GM21381 (cell line): ENCODE results near the gene DIS3.
"Not testable (repeated sequence)": the region's sequence is repeated elsewhere in the genome, so short reads cannot be mapped to it uniquely, and the experiment has no call there.

ENCODE experiments used
- ATAC-seq: cut with Tn5 transposase; IDR thresholded peaks from one replicate; pipeline ENCODE4 v1.9.1; 2021; ENCODE audit warnings: mild to moderate bottlenecking, moderate library complexity; ENCODE audit not compliant: unreplicated experiment

The DIS3 gene

GRCh38 chr13:72781451-72782439 is at the start of gene DIS3, which contains the start of gene PIBF1:
TSS of gene DIS3 (minus strand) at chr13:72781900. CDS start at chr13:72781832, 68 bp downstream.
TSS of gene PIBF1 (plus strand) at chr13:72782133. CDS start at chr13:72783470, 1,337 bp downstream.
- peak; percentile 97 for ATAC-seq

DNA sequence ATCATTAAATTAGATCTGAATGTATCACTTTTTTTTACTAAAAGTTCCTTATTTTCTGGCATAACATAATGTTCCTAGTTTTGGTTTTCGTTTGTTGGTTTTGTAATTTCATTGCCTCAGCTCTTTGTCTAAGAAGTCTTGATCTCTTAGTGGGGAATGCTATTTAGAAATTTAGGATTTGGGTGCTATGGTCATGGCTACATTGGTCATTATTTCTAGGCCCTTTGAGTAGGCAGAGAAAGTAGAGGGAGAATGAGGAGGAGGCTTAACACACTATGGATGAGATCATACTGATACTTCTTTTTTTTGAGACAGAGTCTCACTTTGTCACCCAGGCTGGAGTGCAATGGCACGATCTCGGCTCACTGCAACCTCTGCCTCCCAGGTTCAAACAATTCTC is 42.0 kb upstream of the DIS3 start:
- no peak for ATAC-seq

DNA sequence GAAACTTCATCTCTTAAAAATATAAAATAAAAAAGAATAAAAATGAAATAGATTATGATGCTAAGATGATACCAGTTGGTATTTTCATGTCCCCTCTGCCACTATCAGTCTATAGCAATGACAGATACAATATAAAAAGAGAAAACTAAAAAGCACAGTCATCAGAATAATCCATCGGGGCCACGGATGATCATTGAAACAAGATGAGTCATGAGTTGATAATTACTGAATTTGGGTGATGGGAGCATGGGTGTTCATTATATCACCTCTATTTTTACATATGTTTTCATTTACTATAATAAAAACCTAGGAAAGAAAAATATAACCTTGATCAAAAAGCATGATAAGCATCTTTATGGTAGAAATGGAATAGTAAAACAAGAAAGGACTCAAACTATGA is 41.4 kb upstream of the DIS3 start:
- ATAC-seq = no peak

- ATAC-seq = no peak
Observed at GRCh38 chr13:72820898-72821279, 39.2 kb upstream of the DIS3 start.

- no peak for ATAC-seq
Observed at GRCh38 chr13:72820156-72820897, 38.6 kb upstream of the DIS3 start.

- ATAC-seq = no peak
Observed at GRCh38 chr13:72808917-72809500, 27.3 kb upstream of the DIS3 start.

GRCh38 chr13:72806514-72806913 is 24.8 kb upstream of the DIS3 start:
- not testable (repeated sequence) for ATAC-seq

DNA sequence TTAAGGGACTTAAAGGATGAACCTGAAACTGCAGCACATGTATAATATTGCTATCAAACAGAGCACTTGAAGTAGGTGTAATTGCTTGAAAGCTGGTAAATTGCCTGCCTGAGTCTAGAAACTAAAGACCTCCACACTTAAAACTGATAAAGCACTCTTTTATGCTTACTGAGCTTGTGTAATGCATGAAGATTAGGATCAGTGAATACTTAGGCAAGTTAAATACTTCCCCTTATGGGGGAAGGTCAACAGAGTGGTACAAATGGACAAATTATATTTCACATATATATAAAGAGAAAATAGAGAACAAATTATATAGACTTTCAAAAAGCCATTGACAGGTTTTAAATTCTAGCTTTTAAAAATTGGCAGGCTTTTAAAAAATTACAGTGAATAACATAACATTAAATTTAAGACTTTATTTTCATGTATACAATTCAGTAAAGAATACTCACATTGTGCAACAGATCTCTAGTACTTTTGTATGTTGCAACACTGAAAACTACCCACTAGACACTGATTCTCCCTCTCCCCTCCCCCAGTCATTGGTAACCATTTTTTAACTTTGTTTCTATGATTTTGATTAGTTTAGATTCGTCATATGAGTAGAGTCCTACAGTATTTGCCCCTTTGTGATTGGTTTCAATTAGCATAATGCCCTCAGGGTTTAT is 24.1 kb upstream of the DIS3 start:
- ATAC-seq = no peak

GRCh38 chr13:72804301-72804700 is 22.6 kb upstream of the DIS3 start:
- no peak for ATAC-seq

DNA sequence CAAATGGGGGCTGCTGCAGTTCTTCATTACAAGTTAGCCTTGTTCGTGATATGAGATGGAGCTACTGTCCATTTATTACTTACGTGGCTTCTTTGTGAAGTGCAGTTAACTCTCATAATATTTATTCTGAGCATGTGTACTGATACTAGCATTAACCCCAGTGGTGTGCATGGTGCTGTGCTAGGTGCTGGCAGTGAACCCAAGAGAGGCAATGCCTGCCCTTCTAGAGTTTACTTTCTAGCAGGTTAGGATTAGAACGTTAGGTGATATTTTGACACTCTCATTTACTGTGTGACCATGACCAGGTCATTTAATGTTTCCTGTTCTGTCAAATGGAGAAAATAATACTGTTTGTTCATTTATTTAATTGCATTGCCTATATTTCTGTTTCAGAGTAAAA is 17.1 kb upstream of the DIS3 start:
- no peak for ATAC-seq

DNA sequence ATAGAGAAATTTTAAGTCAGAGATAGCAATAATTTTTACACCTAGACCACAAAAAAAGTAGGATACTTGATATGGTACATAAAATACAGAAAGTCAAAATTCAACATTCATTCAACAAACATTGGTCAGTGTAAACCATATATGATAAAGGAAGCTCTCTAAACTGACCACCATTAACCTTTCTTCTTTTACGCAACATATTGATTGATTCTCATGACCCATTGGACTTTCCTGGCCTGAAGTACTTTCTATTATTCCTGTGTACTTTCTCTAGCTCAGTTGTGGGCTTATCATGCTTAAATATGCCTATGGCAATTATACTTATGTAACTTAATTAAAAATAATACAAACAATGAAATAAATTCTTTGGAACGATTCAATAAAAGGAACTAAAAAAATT is 10.9 kb upstream of the DIS3 start:
- ATAC-seq = no peak

DNA sequence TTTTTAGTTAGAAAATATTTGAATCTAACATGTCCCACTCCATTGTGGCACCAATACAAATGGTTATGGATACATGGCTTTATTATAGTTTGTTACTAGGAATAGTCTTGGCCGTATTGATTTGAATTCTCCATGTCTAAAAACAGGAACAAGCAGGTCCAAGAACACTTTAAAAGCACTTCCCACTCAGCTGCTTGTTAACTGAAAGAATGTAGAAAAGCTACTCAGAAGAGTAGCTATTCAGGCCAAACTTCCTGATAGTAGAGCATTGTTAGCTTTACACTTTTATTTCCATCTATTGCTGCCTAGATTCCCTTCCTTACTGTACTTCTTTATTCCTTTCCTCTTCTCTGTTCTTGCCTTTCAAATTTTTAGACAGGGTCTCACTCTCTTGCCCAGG is 7.1 kb upstream of the DIS3 start:
- no peak for ATAC-seq

DNA sequence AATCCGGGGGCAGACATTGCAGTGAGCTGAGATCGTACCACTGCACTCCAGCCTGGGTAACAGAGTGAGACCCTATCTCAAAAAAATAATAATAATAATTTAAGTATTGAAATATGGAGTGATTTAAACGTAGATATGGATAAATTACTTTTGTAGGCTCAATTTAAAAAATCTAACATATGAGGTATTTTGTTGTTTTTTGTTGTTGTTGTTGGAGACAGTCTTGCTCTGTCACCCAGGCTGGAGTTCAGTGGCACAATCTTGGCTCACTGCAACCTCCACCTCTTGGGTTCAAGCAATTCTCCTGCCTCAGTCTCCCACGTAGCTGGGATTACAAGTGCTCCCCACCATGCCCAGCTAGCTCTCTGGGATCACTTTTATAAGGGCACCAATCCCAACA is 3.0 kb upstream of the DIS3 start:
- ATAC-seq = not testable (repeated sequence)

GRCh38 chr13:72782717-72783116 is 1.0 kb upstream of the DIS3 start:
- no peak for ATAC-seq

GRCh38 chr13:72774019-72774418 is 7.7 kb downstream of the DIS3 start:
- ATAC-seq = no peak

DNA sequence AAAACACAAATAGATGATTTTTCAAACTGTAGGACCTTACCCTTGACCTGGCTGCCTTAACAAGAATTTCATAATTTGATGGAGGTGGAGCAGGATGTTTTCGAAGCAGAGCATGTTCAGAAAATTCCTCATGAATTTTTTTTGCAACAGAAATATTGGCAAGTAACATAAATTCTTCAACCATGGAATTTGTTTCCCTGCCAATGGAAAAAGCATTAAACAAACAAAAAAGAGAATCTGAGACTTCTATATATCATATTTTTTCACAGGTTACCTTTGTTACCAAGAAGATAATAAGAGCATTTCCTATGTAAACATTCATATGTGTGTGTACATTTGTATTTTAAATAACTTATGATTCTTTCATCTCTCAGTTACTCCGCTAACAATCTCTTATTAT is 18.3 kb downstream of the DIS3 start:
- no peak for ATAC-seq

- no peak for ATAC-seq
Observed at GRCh38 chr13:72760189-72760588, 21.5 kb downstream of the DIS3 start.

GRCh38 chr13:72757792-72758535 is 23.7 kb downstream of the DIS3 start:
- no peak for ATAC-seq

GRCh38 chr13:72754111-72754510 is 27.6 kb downstream of the DIS3 start:
- ATAC-seq = no peak

DNA sequence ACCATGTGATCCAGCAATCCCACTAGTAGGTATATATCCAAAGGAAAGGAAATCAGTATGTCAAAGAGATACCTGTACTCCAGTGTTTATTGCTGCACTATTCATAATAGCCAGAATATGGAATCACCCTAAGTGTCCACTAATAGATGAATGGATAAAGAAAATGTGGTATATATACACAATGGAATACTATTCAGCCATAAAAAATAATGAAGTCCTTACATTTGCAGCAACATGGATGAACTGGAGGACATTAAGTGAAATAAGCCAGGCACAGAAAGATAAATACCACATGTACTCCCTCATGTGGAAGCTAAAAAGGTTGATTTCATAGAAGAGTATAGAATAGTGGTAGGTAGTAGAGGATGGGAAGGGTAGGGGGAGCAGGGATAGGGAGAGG is 30.5 kb downstream of the DIS3 start:
- ATAC-seq = no peak
